Left ventricle myocardium inferior (tissue), 1 donor: ENCODE results near the gene SMIM12. TPM values are rescaled to one million over a fixed set of nuclear protein-coding genes. Genes with fewer than 3 reads are reported as not detected.

ENCODE experiments used
- DNase-seq: peaks from one replicate; pipeline ENCODE4 v3.0.0-alpha.2; 2020
- H3K27ac ChIP-seq: fragments of 200-600 bp; replicated peaks from 2 replicates; pipeline ENCODE4 v1.8.0; 2021
- H3K27me3 ChIP-seq: fragments of 200-600 bp; 2 replicates; pipeline ENCODE4 v1.8.0; 2021; ENCODE audit warnings: low read depth
- H3K36me3 ChIP-seq: fragments of 200-600 bp; 2 replicates; pipeline ENCODE4 v1.8.0; 2021
- H3K4me1 ChIP-seq: fragments of 200-600 bp; 2 replicates; pipeline ENCODE4 v1.8.0; 2021
- H3K4me3 ChIP-seq: fragments of 200-600 bp; 2 replicates; pipeline ENCODE4 v1.8.0; 2021; ENCODE audit warnings: mild to moderate bottlenecking, moderate library complexity
- H3K9me3 ChIP-seq: fragments of 200-600 bp; replicated peaks from 2 replicates; pipeline ENCODE4 v1.8.0; 2021
- intact Hi-C: fragments of 100-400 bp; cut with micrococcal nuclease; formaldehyde crosslinking; loops from one replicate; pipeline ENCODE4 v1.11.0; 2022
- total RNA-seq: library from RNA; stranded (reverse); fragmentation: NEBNext Ultra II Directional; extraction: Animal tissue kit (Norgen Biotek cat#: 25700); gene quantifications from one replicate; pipeline ENCODE4 v1.2.1, GENCODE V29; 2021
- TF ChIP-seq, protein P1 (sequence below): fragments of 200-600 bp; IDR thresholded peaks from 2 replicates; pipeline ENCODE4 v1.8.0; 2021; ENCODE audit warnings: antibody characterized with exemption, mild to moderate bottlenecking, borderline replicate concordance
- donor health status: DM: no; HTN: yes; CAD: no; lungs with severe emphysema.

The SMIM12 gene
- total RNA-seq, 1 donor from 2014 or later: 37.9 TPM

DNA sequence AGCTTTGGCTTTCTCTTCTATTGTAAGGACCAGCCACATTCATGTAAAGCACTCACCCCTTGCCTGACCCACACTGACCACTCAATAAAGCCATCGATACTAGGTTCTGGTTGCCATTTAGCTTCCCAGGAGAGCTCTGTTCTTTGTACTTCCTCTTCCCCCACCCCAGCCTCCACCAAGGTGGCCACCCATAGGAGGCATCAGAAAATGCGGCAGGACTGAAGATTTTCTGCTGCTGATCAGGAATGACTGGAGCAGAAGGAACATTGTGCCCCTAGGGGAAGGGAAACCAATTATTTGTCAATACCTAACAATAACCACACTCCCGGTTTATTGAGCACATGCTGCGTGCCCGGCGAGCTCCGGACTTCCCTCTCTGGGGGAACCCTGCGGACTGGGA, 5.2 kb upstream of the SMIM12 start:
- DNase-seq: no peak
- TF ChIP-seq, protein P1, sequence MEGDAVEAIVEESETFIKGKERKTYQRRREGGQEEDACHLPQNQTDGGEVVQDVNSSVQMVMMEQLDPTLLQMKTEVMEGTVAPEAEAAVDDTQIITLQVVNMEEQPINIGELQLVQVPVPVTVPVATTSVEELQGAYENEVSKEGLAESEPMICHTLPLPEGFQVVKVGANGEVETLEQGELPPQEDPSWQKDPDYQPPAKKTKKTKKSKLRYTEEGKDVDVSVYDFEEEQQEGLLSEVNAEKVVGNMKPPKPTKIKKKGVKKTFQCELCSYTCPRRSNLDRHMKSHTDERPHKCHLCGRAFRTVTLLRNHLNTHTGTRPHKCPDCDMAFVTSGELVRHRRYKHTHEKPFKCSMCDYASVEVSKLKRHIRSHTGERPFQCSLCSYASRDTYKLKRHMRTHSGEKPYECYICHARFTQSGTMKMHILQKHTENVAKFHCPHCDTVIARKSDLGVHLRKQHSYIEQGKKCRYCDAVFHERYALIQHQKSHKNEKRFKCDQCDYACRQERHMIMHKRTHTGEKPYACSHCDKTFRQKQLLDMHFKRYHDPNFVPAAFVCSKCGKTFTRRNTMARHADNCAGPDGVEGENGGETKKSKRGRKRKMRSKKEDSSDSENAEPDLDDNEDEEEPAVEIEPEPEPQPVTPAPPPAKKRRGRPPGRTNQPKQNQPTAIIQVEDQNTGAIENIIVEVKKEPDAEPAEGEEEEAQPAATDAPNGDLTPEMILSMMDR: no peak
- intact Hi-C loops: no loop called here
- no peak overlapping the region for H3K4me3 ChIP-seq
- no peak overlapping the region for H3K27ac ChIP-seq
- H3K9me3 ChIP-seq: no peaks in the 10 kb centered on the region
- peaks cover 25% of the 10 kb centered on the region for H3K4me1 ChIP-seq
- H3K36me3 ChIP-seq: no peaks in the 10 kb centered on the region
- no peaks in the 10 kb centered on the region for H3K27me3 ChIP-seq

- no peak overlapping the region for H3K4me3 ChIP-seq
- no peak for DNase-seq
- H3K36me3 ChIP-seq: no peaks in the 10 kb centered on the region
These were observed 4.0 kb upstream of the SMIM12 start for GRCh38 chr1:34863501-34863900.

GRCh38 chr1:34858901-34859445, 576 bp downstream of the SMIM12 start:
- peaks cover 22% of the 10 kb centered on the region for H3K36me3 ChIP-seq
- peak overlapping the region; percentile 95 for H3K27ac ChIP-seq
- peak overlapping the region; percentile 98 for H3K4me3 ChIP-seq
- peaks cover 43% of the 10 kb centered on the region for H3K4me1 ChIP-seq
- no peaks in the 10 kb centered on the region for H3K9me3 ChIP-seq
- TF ChIP-seq, protein P1: no peak
- intact Hi-C loops: no loop called here
- no peak for DNase-seq
- no peaks in the 10 kb centered on the region for H3K27me3 ChIP-seq

More at GRCh38 chr1:34863501-34863900, 4.0 kb upstream of the SMIM12 start:
- Histone ChIP-seq H3K4me1 (peaks cover 35% of the 10 kb centered on the region), H3K9me3 (no peaks in the 10 kb centered on the region), H3K27ac (no peak overlapping the region), H3K27me3 (no peaks in the 10 kb centered on the region)
- TF ChIP-seq, protein P1: no peak
- intact Hi-C loops: no loop called here

GRCh38 chr1:34856697-34857096, 2.9 kb downstream of the SMIM12 start:
- DNase-seq: no peak
- Histone ChIP-seq H3K36me3 (peaks cover 33% of the 10 kb centered on the region), H3K9me3 (no peaks in the 10 kb centered on the region), H3K4me3 (no peak overlapping the region), H3K4me1 (peaks cover 63% of the 10 kb centered on the region), H3K27ac (no peak overlapping the region), H3K27me3 (no peaks in the 10 kb centered on the region)
- TF ChIP-seq, protein P1: no peak
- intact Hi-C loops: no loop called here

DNA sequence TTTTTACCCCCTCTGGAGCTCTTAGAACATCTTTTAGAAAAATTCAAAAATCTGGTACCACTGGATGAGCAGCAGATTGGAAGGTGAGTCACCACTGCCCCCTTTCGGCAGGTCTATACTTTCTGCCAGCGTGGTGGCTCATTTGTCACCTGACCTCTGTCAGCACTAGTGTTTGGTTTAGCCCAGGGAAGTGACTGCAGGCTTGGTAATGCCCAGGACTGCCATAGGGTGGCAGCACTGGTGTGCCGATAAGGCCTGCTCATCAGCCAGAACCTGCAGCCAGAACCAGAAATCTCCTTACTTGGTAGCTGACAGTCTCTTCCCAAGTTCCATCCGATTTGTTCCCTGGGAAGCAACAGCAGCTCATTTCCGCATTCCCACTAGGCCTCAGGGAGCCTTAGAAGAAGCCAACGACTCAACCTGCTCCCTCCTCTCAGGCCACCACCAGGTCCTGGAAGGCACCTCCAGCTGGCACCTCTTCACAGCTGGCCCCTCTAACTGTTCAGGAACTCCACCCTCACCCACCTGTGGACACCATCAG, 6.8 kb downstream of the SMIM12 start:
- H3K9me3 ChIP-seq: no peaks in the 10 kb centered on the region
- intact Hi-C loops: loop anchor here (2.0 kb wide), 1 partner anchor 64 kb away; no protein-coding TSS in a partner anchor
- H3K36me3 ChIP-seq: peaks cover 33% of the 10 kb centered on the region
- H3K4me3 ChIP-seq: no peak overlapping the region
- TF ChIP-seq, protein P1: peak; percentile 95
- peak overlapping the region; percentile 70 for H3K27ac ChIP-seq
- peaks cover 73% of the 10 kb centered on the region for H3K4me1 ChIP-seq
- no peaks in the 10 kb centered on the region for H3K27me3 ChIP-seq
- peak; percentile 84 for DNase-seq
